Panc1 (cell line): ENCODE data around the gene DCST2. TPM values are rescaled to one million over a fixed set of nuclear protein-coding genes. Genes with fewer than 3 reads are reported as not detected.
A peak's percentile ranks its signal among the peaks of the same experiment; 100 is the strongest.

Experiments used
- ATAC-seq: fragments of 200-7000 bp; cut with Tn5 transposase; 2 replicates; pipeline ENCODE4 v1.9.1; 2020; ENCODE audit warnings: mild to moderate bottlenecking, moderate library complexity
- BruUV-seq: library from RNA; stranded (reverse); fragments of 400-500 nt; replicated peaks from 2 replicates; lab custom pipeline; 2021; lab: Mats Ljungman, UMichigan
- CTCF ChIA-PET: fragments of 300-600 bp; sonication (Branson Sonifier 250); formaldehyde crosslinking; loops from one replicate; lab custom pipeline; 2022; ENCODE audit warnings: antibody characterized with exemption; lab: Charles Lee
- POLR2A ChIA-PET: fragments of 300-600 bp; sonication (Branson Sonifier 250); formaldehyde crosslinking; loops from one replicate; lab custom pipeline; 2022; ENCODE audit warnings: antibody characterized with exemption; lab: Charles Lee
- DNase-seq: peaks from one replicate; pipeline ENCODE4 v3.0.0-alpha.2; 2010; ENCODE audit warnings: low read depth, low spot score
- H3K27ac ChIP-seq: 2 replicates; pipeline ENCODE4 v1.5.1; 2011; ENCODE audit warnings: mild to moderate bottlenecking, low read length, inconsistent platforms
- H3K27me3 ChIP-seq: fragments of 200-500 bp; sonication (Bioruptor generic); 2 replicates; pipeline ENCODE4 v1.6.0; 2014; ENCODE audit warnings: low read length, inconsistent platforms; ENCODE audit not compliant: control insufficient read depth, insufficient read depth
- H3K36me3 ChIP-seq: fragments of 200-500 bp; sonication (Bioruptor generic); 2 replicates; pipeline ENCODE4 v1.5.1; 2014; ENCODE audit warnings: inconsistent platforms, mild to moderate bottlenecking, low read length, moderate library complexity; ENCODE audit not compliant: control insufficient read depth, insufficient read depth
- H3K4me1 ChIP-seq: 2 replicates; pipeline ENCODE4 v1.5.1; 2011; ENCODE audit warnings: inconsistent platforms, mild to moderate bottlenecking, low read length, moderate library complexity; ENCODE audit not compliant: control insufficient read depth, insufficient read depth
- H3K4me3 ChIP-seq, 2 experiments: 2 replicates each; pipeline ENCODE4 v1.5.1; 2011 to 2012; ENCODE audit warnings: low read depth in 2 of 2, low read length in 2 of 2, mild to moderate bottlenecking in 2 of 2, inconsistent platforms in 1 of 2, moderate library complexity in 1 of 2
- H3K9me3 ChIP-seq: fragments of 200-500 bp; sonication (Bioruptor generic); 2 replicates; pipeline ENCODE4 v1.5.1; 2014; ENCODE audit warnings: low read depth, mild to moderate bottlenecking, inconsistent platforms, low read length, moderate library complexity; ENCODE audit not compliant: control insufficient read depth, insufficient read depth
- POLR2AphosphoS5 ChIP-seq: IDR thresholded peaks from 2 replicates; pipeline ENCODE4 v1.6.1; 2012; ENCODE audit warnings: mild to moderate bottlenecking, low read depth, low read length, moderate library complexity
- SIN3A ChIP-seq: IDR thresholded peaks from 2 replicates; pipeline ENCODE4 v1.6.1; 2012; ENCODE audit warnings: low read depth, mild to moderate bottlenecking, low read length, moderate library complexity, borderline replicate concordance; ENCODE audit not compliant: insufficient read depth
- TCF7L2 ChIP-seq: IDR thresholded peaks from 2 replicates; pipeline ENCODE4 v1.6.1; 2011; ENCODE audit warnings: mild to moderate bottlenecking, low read depth, low read length, inconsistent platforms
- in situ Hi-C: cut with HindIII; loops from 2 replicates; pipeline ENCODE4 v1.10.0; 2016; ENCODE audit warnings: low sequenced_read_pairs, low pct_unique_long_range_greater_than_20kb
- intact Hi-C: fragments of 100-400 bp; cut with micrococcal nuclease; formaldehyde crosslinking; loops from one replicate; pipeline ENCODE4 v1.10.0; 2022; ENCODE audit not compliant: unreplicated experiment
- total RNA-seq: library from RNA; stranded (reverse); gene quantifications from one replicate; pipeline ENCODE4 v1.2.1, GENCODE V29; 2021; ENCODE audit not compliant: unreplicated experiment
- TF ChIP-seq, protein P1 (sequence below): fragments of 450-650 bp; IDR thresholded peaks from 2 replicates; pipeline ENCODE4 v1.5.1; 2017; ENCODE audit warnings: mild to moderate bottlenecking
- TF ChIP-seq, protein P2 (sequence below), 2 experiments: IDR thresholded peaks; 2 replicates each; pipeline ENCODE4 v1.6.1; 2011 to 2012; ENCODE audit warnings: low read depth in 2 of 2, control low read depth in 1 of 2, low read length in 1 of 2, mild to moderate bottlenecking in 1 of 2, moderate library complexity in 1 of 2; ENCODE audit not compliant: insufficient read depth in 1 of 2

The DCST2 gene
- total RNA-seq, 1 experiment from 2014 or later: 0.13 TPM

DNA sequence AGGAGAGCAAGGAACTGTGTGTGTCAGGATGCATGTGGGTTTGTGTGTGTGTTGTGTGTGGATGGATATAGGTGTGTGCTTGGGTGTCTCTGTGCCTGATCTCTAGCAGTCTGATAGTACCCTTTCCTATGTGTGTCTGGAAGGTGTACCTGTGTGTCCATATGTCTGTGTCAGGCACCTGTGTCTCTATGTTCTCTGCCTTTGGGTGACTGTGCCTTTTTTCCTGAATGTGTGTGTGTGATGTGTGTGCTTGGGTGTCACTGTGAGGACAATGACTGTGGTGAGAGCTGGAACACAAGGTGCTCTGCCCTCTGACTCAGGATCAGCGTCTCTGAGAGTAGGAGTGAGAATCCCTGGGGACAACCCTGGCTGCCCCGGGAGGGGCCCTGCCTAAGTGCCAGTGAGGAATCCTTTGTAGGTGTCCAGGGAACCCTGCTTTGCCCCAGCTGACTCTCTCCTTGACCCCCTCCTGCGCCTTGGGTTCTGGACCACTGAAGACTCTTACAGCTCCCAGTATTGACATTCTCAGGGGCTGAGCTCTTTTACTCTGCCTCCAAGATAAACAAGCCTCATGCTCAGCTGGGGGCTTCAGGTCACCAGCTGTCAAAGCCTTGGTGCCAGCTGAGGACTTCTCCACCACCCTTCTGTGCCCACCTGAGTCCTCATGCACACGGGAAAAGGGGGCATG lies 44.3 kb upstream of the DCST2 start:
- H3K4me1 ChIP-seq: peaks cover 10% of the 10 kb centered on the region
- H3K4me3 ChIP-seq: peak overlapping the region in 1 of 2 experiments; percentile 49; a peak in 2 of 4 replicates
- ATAC-seq (no peak), DNase-seq (no peak)
- H3K27me3 ChIP-seq: peaks cover 9% of the 10 kb centered on the region
- BruUV-seq: no TSS peak
- POLR2A ChIA-PET: no interaction called here
- H3K36me3 ChIP-seq: no peaks in the 10 kb centered on the region; the same call in 1 of the 2 replicates
- no peaks in the 10 kb centered on the region for H3K9me3 ChIP-seq
- in situ Hi-C loops: no loop called here
- no peak for TF ChIP-seq SIN3A
- TF ChIP-seq, protein P1, sequence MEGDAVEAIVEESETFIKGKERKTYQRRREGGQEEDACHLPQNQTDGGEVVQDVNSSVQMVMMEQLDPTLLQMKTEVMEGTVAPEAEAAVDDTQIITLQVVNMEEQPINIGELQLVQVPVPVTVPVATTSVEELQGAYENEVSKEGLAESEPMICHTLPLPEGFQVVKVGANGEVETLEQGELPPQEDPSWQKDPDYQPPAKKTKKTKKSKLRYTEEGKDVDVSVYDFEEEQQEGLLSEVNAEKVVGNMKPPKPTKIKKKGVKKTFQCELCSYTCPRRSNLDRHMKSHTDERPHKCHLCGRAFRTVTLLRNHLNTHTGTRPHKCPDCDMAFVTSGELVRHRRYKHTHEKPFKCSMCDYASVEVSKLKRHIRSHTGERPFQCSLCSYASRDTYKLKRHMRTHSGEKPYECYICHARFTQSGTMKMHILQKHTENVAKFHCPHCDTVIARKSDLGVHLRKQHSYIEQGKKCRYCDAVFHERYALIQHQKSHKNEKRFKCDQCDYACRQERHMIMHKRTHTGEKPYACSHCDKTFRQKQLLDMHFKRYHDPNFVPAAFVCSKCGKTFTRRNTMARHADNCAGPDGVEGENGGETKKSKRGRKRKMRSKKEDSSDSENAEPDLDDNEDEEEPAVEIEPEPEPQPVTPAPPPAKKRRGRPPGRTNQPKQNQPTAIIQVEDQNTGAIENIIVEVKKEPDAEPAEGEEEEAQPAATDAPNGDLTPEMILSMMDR: no peak
- TF ChIP-seq POLR2AphosphoS5: no peak
- no peak for TF ChIP-seq TCF7L2
- TF ChIP-seq, protein P2, sequence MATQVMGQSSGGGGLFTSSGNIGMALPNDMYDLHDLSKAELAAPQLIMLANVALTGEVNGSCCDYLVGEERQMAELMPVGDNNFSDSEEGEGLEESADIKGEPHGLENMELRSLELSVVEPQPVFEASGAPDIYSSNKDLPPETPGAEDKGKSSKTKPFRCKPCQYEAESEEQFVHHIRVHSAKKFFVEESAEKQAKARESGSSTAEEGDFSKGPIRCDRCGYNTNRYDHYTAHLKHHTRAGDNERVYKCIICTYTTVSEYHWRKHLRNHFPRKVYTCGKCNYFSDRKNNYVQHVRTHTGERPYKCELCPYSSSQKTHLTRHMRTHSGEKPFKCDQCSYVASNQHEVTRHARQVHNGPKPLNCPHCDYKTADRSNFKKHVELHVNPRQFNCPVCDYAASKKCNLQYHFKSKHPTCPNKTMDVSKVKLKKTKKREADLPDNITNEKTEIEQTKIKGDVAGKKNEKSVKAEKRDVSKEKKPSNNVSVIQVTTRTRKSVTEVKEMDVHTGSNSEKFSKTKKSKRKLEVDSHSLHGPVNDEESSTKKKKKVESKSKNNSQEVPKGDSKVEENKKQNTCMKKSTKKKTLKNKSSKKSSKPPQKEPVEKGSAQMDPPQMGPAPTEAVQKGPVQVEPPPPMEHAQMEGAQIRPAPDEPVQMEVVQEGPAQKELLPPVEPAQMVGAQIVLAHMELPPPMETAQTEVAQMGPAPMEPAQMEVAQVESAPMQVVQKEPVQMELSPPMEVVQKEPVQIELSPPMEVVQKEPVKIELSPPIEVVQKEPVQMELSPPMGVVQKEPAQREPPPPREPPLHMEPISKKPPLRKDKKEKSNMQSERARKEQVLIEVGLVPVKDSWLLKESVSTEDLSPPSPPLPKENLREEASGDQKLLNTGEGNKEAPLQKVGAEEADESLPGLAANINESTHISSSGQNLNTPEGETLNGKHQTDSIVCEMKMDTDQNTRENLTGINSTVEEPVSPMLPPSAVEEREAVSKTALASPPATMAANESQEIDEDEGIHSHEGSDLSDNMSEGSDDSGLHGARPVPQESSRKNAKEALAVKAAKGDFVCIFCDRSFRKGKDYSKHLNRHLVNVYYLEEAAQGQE (IDR thresholded peaks at IDR 0.05; ENCODE audit: insufficient read depth in 1 of 2, low read depth in 2 of 2, low read length in 1 of 2): no peak
- CTCF ChIA-PET: no interaction called here
- H3K27ac ChIP-seq: no peak overlapping the region
- intact Hi-C loops: no loop called here

DNA sequence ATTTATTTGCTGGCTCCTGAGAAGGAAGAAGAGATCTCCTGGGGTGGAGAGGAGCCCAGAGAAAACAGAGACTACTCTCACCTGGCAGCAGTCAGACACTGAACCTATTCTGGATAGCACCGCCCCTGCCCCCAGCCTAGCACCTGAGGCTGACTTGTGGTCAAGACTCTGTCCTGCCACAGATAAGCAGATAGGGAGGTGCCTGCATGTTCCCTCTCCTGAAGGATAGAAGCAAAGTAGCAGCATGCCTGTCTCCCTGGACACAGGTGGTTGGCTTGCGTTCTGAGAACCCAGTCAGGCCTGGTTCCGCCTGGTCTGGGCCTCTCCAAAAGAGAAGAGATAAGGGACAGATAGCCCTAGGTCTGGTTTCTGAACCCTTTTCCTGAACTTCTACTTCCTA lies 43.8 kb upstream of the DCST2 start:
- Histone ChIP-seq H3K27me3 (peaks cover 9% of the 10 kb centered on the region), H3K27ac (no peak overlapping the region), H3K9me3 (no peaks in the 10 kb centered on the region), H3K4me3 (no peak overlapping the region), H3K36me3 (no peaks in the 10 kb centered on the region; the same call in 1 of the 2 replicates), H3K4me1 (peaks cover 10% of the 10 kb centered on the region)
- ChIA-PET POLR2A (no interaction called here), CTCF (no interaction called here)
- TF ChIP-seq, protein P1: no peak
- TF ChIP-seq, protein P2 (IDR thresholded peaks at IDR 0.05; ENCODE audit: insufficient read depth in 1 of 2, low read depth in 2 of 2, low read length in 1 of 2): no peak
- TF ChIP-seq POLR2AphosphoS5: no peak
- TF ChIP-seq TCF7L2: no peak
- no peak for TF ChIP-seq SIN3A
- intact Hi-C loops: no loop called here
- DNase-seq (no peak), ATAC-seq (no peak)
- in situ Hi-C loops: no loop called here
- no TSS peak for BruUV-seq
